ENCODE measurements around the gene MBD1. TPM values are rescaled to one million over a fixed set of nuclear protein-coding genes. Genes with fewer than 3 reads are reported as not detected.

The MBD1 gene
- total RNA-seq, 4 donors from 2014 or later = 71.1 to 91.0 (median 82.2) TPM

GRCh38 chr18:50306944-50307343 lies 25.6 kb upstream of the MBD1 start:
- Histone ChIP-seq H3K4me1 (peaks cover 0 to 12% (median 4%) of the 10 kb centered on the region in 3 donors), H3K4me3 (peak overlapping the region in 1 of 2 donors; percentile 49), H3K36me3 (no peaks in the 10 kb centered on the region), H3K9me3 (peaks cover 0 to 5% (median 0%) of the 10 kb centered on the region in 3 donors), H3K27ac (no peak overlapping the region), H3K27me3 (peaks cover 21% of the 10 kb centered on the region)
- WGBS, 2 donors (ENCODE audit: low coverage in 1 of 2) = 75 to 86% methylated on average over 2 to 4 of the region's 8 CpGs
- ATAC-seq = no peak
- TF ChIP-seq POLR2AphosphoS5 (IDR thresholded peaks at IDR 0.05) = no peak
- TF ChIP-seq CTCF (IDR thresholded peaks at IDR 0.05) = no peak
- no peak for TF ChIP-seq POLR2A (IDR thresholded peaks at IDR 0.05)
- no peak for TF ChIP-seq EP300 (IDR thresholded peaks at IDR 0.05)

DNA sequence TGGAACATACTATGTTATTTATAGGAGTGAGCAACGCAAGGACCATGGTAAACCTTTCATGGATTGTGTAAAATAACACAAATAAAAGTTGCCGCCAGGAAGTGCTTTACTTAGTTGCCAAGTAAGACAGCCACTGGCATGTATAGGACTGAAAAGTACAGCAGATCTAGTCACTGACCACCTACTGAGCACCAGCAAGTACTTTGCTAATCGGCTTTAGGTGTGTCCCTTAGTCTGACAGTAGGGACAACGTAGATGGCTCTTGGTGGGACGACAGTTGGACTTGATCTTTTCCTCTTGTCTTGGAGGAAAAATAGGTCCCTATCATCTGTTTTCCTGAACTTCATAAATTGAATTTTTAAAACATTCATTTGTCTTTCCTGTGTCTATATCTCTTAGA lies 19.8 kb upstream of the MBD1 start:
- 52 to 72% methylated on average over 5 of the region's 5 CpGs for WGBS, 2 donors (ENCODE audit: low coverage in 1 of 2)

DNA sequence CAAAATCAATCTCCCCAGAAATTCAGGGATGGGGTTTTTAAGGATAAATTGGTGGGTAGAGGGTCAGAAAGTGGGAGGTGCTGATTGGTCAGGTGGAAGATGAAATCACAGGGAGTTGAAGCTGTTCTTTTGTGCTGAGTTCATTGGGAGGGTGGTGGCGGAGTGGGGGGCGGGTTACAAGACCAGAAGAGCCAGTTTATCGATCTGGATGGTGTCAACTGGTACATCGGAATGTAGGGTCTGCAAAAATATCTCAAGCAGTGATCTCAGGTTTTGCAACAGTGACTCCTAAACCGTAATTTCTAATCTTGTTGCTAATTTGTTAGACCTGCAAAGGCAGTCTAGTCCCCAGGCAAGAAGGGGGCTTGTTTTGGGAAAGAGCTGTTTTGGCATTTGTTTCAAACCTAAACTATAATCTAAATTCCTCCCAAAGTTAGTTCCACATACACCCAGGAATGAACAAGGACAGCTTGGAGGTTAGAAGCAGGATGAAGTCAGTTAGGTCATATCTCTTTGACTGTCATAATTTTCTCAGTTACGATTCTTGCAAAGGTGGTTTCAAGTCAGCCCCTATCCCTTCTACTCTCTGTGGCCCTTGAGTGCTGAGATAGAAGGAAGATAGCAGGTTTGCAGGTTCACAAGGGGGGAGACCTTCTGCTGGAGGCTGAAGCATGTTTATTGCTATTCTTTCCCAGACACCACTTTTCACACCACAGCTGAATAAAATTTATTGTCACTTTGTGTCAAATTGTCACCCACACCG lies 18.5 kb upstream of the MBD1 start:
- no peak for ATAC-seq
- Histone ChIP-seq H3K4me3 (no peak overlapping the region), H3K36me3 (no peaks in the 10 kb centered on the region), H3K4me1 (peaks cover 0 to 15% (median 6%) of the 10 kb centered on the region in 3 donors), H3K9me3 (peaks cover 0 to 10% (median 0%) of the 10 kb centered on the region in 3 donors), H3K27ac (no peak overlapping the region), H3K27me3 (peaks cover 61% of the 10 kb centered on the region)
- 67 to 77% methylated on average over 6 to 7 of the region's 7 CpGs for WGBS, 2 donors (ENCODE audit: low coverage in 1 of 2)
- no peak for TF ChIP-seq POLR2AphosphoS5 (IDR thresholded peaks at IDR 0.05)
- no peak for TF ChIP-seq CTCF (IDR thresholded peaks at IDR 0.05)
- no peak for TF ChIP-seq EP300 (IDR thresholded peaks at IDR 0.05)

More for the DNA sequence above, 19.8 kb upstream of the MBD1 start:
- Histone ChIP-seq H3K4me3 (no peak overlapping the region), H3K27me3 (peaks cover 61% of the 10 kb centered on the region), H3K27ac (no peak overlapping the region), H3K9me3 (peaks cover 0 to 10% (median 0%) of the 10 kb centered on the region in 3 donors), H3K36me3 (no peaks in the 10 kb centered on the region), H3K4me1 (peaks cover 0 to 15% (median 6%) of the 10 kb centered on the region in 3 donors)
- ATAC-seq = no peak
- TF ChIP-seq POLR2A (IDR thresholded peaks at IDR 0.05) = no peak
- no peak for TF ChIP-seq CTCF (IDR thresholded peaks at IDR 0.05)
- TF ChIP-seq POLR2AphosphoS5 (IDR thresholded peaks at IDR 0.05) = no peak
- TF ChIP-seq EP300 (IDR thresholded peaks at IDR 0.05) = no peak

- no peak for TF ChIP-seq POLR2AphosphoS5 (IDR thresholded peaks at IDR 0.05)
- Histone ChIP-seq H3K9me3 (peaks cover 0 to 5% (median 0%) of the 10 kb centered on the region in 3 donors), H3K4me1 (peaks cover 0 to 15% (median 6%) of the 10 kb centered on the region in 3 donors), H3K27ac (no peak overlapping the region), H3K27me3 (peaks cover 57% of the 10 kb centered on the region), H3K36me3 (no peaks in the 10 kb centered on the region), H3K4me3 (peak overlapping the region in 1 of 2 donors; percentile 49)
- WGBS, 2 donors (ENCODE audit: low coverage in 1 of 2) = 92% methylated on average over 2 of the region's 49 CpGs; no CpG with 5 or more reads in 1 of the 2 donors
- ATAC-seq = no peak
These were observed 17.3 kb upstream of the MBD1 start for GRCh38 chr18:50298443-50299284.

GRCh38 chr18:50297621-50298442 lies 16.5 kb upstream of the MBD1 start:
- Histone ChIP-seq H3K4me3 (peak overlapping the region; percentile 2 to 49), H3K9me3 (peaks cover 0 to 5% (median 0%) of the 10 kb centered on the region in 3 donors), H3K36me3 (no peaks in the 10 kb centered on the region), H3K4me1 (peaks cover 0 to 15% (median 6%) of the 10 kb centered on the region in 3 donors), H3K27ac (no peak overlapping the region), H3K27me3 (peaks cover 49% of the 10 kb centered on the region)
- 27 to 100% methylated on average over 1 to 9 of the region's 28 CpGs for WGBS, 2 donors (ENCODE audit: low coverage in 1 of 2)
- TF ChIP-seq EP300 (IDR thresholded peaks at IDR 0.05) = no peak
- TF ChIP-seq POLR2AphosphoS5 (IDR thresholded peaks at IDR 0.05) = no peak
- peak; percentile 85 for ATAC-seq
